GM21367 (cell line): Measurements from ENCODE around the gene NRIP2.

Experiments
- ATAC-seq: cut with Tn5 transposase; IDR thresholded peaks from one replicate; pipeline ENCODE4 v1.9.1; 2021; ENCODE audit not compliant: unreplicated experiment

The NRIP2 gene

GRCh38 chr12:2811801-2812200 lies 23.0 kb downstream of the NRIP2 start:
- no peak for ATAC-seq

GRCh38 chr12:2806700-2807099 lies 28.1 kb downstream of the NRIP2 start:
- ATAC-seq = no peak

- ATAC-seq = no peak
Measured at GRCh38 chr12:2805143-2805520, 29.7 kb downstream of the NRIP2 start.

- no peak for ATAC-seq
Measured at GRCh38 chr12:2804393-2805142, 30.3 kb downstream of the NRIP2 start.

- no peak for ATAC-seq
Measured at GRCh38 chr12:2803635-2804392, 31.0 kb downstream of the NRIP2 start.

- ATAC-seq = no peak
Measured at GRCh38 chr12:2801044-2801783, 33.6 kb downstream of the NRIP2 start.

GRCh38 chr12:2800046-2800570 lies 34.7 kb downstream of the NRIP2 start:
- no peak for ATAC-seq

- no peak for ATAC-seq
Measured at GRCh38 chr12:2797721-2798418, 37.0 kb downstream of the NRIP2 start.

- no peak for ATAC-seq
Measured at GRCh38 chr12:2796187-2796666, 38.6 kb downstream of the NRIP2 start.

GRCh38 chr12:2795291-2796186 lies 39.3 kb downstream of the NRIP2 start:
- ATAC-seq = peak; percentile 42

- ATAC-seq = peak; percentile 69
Measured at GRCh38 chr12:2794736-2795289, 40.0 kb downstream of the NRIP2 start, which contains the start of gene FKBP4. TSS of gene FKBP4 (plus strand) at chr12:2794970. CDS start at chr12:2795140, 170 bp downstream.

- ATAC-seq = peak; percentile 18
Measured at GRCh38 chr12:2794191-2794735, 40.6 kb downstream of the NRIP2 start.

- no peak for ATAC-seq
Measured at GRCh38 chr12:2793561-2793960, 41.3 kb downstream of the NRIP2 start.

- no peak for ATAC-seq
Measured at GRCh38 chr12:2792671-2793500, 41.9 kb downstream of the NRIP2 start.

- no peak for ATAC-seq
Measured at GRCh38 chr12:2791089-2791488, 43.7 kb downstream of the NRIP2 start.

- ATAC-seq = no peak
Measured at GRCh38 chr12:2785017-2785416, 49.8 kb downstream of the NRIP2 start.

- no peak for ATAC-seq
Measured at GRCh38 chr12:2783936-2784600, 50.8 kb downstream of the NRIP2 start.

GRCh38 chr12:2779281-2779680 lies 55.6 kb downstream of the NRIP2 start:
- ATAC-seq = no peak
